H1 (cell line): Measurements from ENCODE around the gene CCDC91. TPM values are rescaled to one million over a fixed set of nuclear protein-coding genes. Genes with fewer than 3 reads are reported as not detected.

Experiments used
- CTCF ChIA-PET: fragments of 300-600 bp; sonication (Branson Sonifier 250); formaldehyde crosslinking; loops from one replicate; lab custom pipeline; 2021; ENCODE audit not compliant: partially characterized antibody; lab: Charles Lee
- POLR2A ChIA-PET: fragments of 300-600 bp; sonication (Branson Sonifier 250); formaldehyde crosslinking; loops from one replicate; lab custom pipeline; 2021; ENCODE audit warnings: inconsistent platforms; ENCODE audit not compliant: partially characterized antibody; lab: Charles Lee
- DNase-seq, 2 experiments: peaks; one replicate each; pipeline versions ENCODE4 v3.0.0 to v3.0.0-alpha.2; 2010 to 2022; ENCODE audit warnings: low spot score in 2 of 2, low read depth in 1 of 2, mixed read lengths in 1 of 2
- FAIRE-seq: peaks from 2 replicates; lab custom pipeline; 2011; peaks lifted over from hg19 to GRCh38; lab: Jason Lieb, UNC
- H2AFZ ChIP-seq: 2 replicates; pipeline ENCODE4 v1.8.1; 2012; ENCODE audit warnings: low read length, inconsistent platforms
- H2AK5ac ChIP-seq: 2 replicates; pipeline ENCODE4 v1.6.1; 2013; ENCODE audit warnings: low read depth, low read length
- H2BK120ac ChIP-seq: replicated peaks from 2 replicates; pipeline ENCODE3; 2013; ENCODE audit warnings: low read depth, low read length, inconsistent platforms
- H2BK12ac ChIP-seq: 2 replicates; pipeline ENCODE4 v1.6.1; 2013; ENCODE audit warnings: low read depth, low read length
- H2BK15ac ChIP-seq: 2 replicates; pipeline ENCODE4 v1.6.1; 2013; ENCODE audit warnings: low read length
- H2BK20ac ChIP-seq: 2 replicates; pipeline ENCODE4 v1.6.1; 2013; ENCODE audit warnings: low read length
- H2BK5ac ChIP-seq: 2 replicates; pipeline ENCODE4 v1.6.1; 2013; ENCODE audit warnings: low read depth, low read length
- H3K14ac ChIP-seq: 2 replicates; pipeline ENCODE4 v1.6.1; 2013; ENCODE audit warnings: inconsistent platforms; ENCODE audit not compliant: insufficient read length
- H3K18ac ChIP-seq: 2 replicates; pipeline ENCODE4 v1.6.1; 2013; ENCODE audit warnings: low read length; ENCODE audit errors: extremely low read depth
- H3K23ac ChIP-seq: 2 replicates; pipeline ENCODE4 v1.6.1; 2013; ENCODE audit warnings: inconsistent platforms; ENCODE audit not compliant: insufficient read length
- H3K23me2 ChIP-seq: 2 replicates; pipeline ENCODE4 v1.6.1; 2013; ENCODE audit warnings: low read depth, low read length
- H3K27ac ChIP-seq: 2 replicates; pipeline ENCODE4 v1.6.1; 2011; ENCODE audit warnings: low read depth, low read length, inconsistent platforms
- H3K27me3 ChIP-seq, 4 experiments: replicated peaks in 1 of 4; 1 replicate in 1 of 4; 2 replicates in 3 of 4; pipeline versions ENCODE4 v1.6.1 to v1.8.1; 2011 to 2013; ENCODE audit warnings: low read length in 3 of 4, mild to moderate bottlenecking in 3 of 4, inconsistent platforms in 2 of 4, mixed read lengths in 2 of 4, moderate library complexity in 1 of 4; ENCODE audit not compliant: control insufficient read depth in 3 of 4, insufficient read depth in 3 of 4; ENCODE audit errors: extremely low read depth in 1 of 4
- H3K36me3 ChIP-seq, 4 experiments: 2 replicates each; pipeline versions ENCODE4 v1.6.1 to v1.8.1; 2011 to 2013; ENCODE audit warnings: mild to moderate bottlenecking in 4 of 4, low read length in 3 of 4, moderate library complexity in 2 of 4, control low read depth in 1 of 4, inconsistent platforms in 1 of 4; ENCODE audit not compliant: insufficient read depth in 4 of 4, control insufficient read depth in 2 of 4
- H3K4ac ChIP-seq: replicated peaks from 2 replicates; pipeline ENCODE3; 2013; ENCODE audit warnings: low read length, low read depth, mixed read lengths, inconsistent platforms; ENCODE audit not compliant: insufficient read length
- H3K4me1 ChIP-seq, 4 experiments: replicated peaks in 1 of 4; 1 replicate in 1 of 4; 2 replicates in 3 of 4; pipeline versions ENCODE4 v1.6.1 to v1.8.1; 2011 to 2013; ENCODE audit warnings: low read length in 3 of 4, inconsistent platforms in 2 of 4, mixed read lengths in 1 of 4; ENCODE audit not compliant: insufficient read depth in 4 of 4, control insufficient read depth in 3 of 4
- H3K4me2 ChIP-seq, 2 experiments: 2 replicates each; pipeline versions ENCODE4 v1.6.1 to v1.8.1; 2011 to 2013; ENCODE audit warnings: low read depth in 2 of 2, low read length in 2 of 2, control low read depth in 1 of 2, inconsistent platforms in 1 of 2, mild to moderate bottlenecking in 1 of 2; ENCODE audit not compliant: insufficient read depth in 1 of 2
- H3K4me3 ChIP-seq, 4 experiments: fragments of 200-600, 300-600 bp in 1 of 4; sonication (generic), shearing (Covaris generic), sonication (Bioruptor Twin) in 1 of 4; 2 replicates each; pipeline versions ENCODE4 v1.5.1 to v1.8.1; 2011 to 2016; ENCODE audit warnings: low read length in 4 of 4, low read depth in 3 of 4, control low read depth in 2 of 4, inconsistent platforms in 2 of 4, mild to moderate bottlenecking in 2 of 4, mixed read lengths in 1 of 4, moderate library complexity in 1 of 4; ENCODE audit not compliant: insufficient read depth in 2 of 4; ENCODE audit errors: extremely low read depth in 1 of 4
- H3K56ac ChIP-seq: replicated peaks from 2 replicates; pipeline ENCODE3; 2013; ENCODE audit warnings: low read depth, mild to moderate bottlenecking, mixed read lengths, low read length, inconsistent platforms; ENCODE audit not compliant: insufficient read length
- H3K79me1 ChIP-seq: 2 replicates; pipeline ENCODE4 v1.6.1; 2013; ENCODE audit warnings: low read depth, low read length, control low read depth
- H3K79me2 ChIP-seq, 2 experiments: 2 replicates each; pipeline versions ENCODE4 v1.6.1 to v1.8.1; 2012 to 2013; ENCODE audit warnings: low read length in 2 of 2, mild to moderate bottlenecking in 2 of 2, inconsistent platforms in 1 of 2; ENCODE audit not compliant: insufficient read depth in 2 of 2, control insufficient read depth in 1 of 2
- H3K9ac ChIP-seq, 4 experiments: replicated peaks in 1 of 4; 1 replicate in 1 of 4; 2 replicates in 3 of 4; pipeline versions ENCODE4 v1.6.1 to v1.8.1; 2011 to 2013; ENCODE audit warnings: low read depth in 3 of 4, low read length in 3 of 4, control low read depth in 2 of 4, mild to moderate bottlenecking in 2 of 4, moderate library complexity in 2 of 4, inconsistent platforms in 1 of 4; ENCODE audit errors: extremely low read depth in 1 of 4
- H3K9me3 ChIP-seq, 2 experiments: 2 replicates each; pipeline versions ENCODE4 v1.6.1 to v1.8.1; 2012 to 2013; ENCODE audit warnings: mild to moderate bottlenecking in 2 of 2, moderate library complexity in 2 of 2, control low read depth in 1 of 2, inconsistent platforms in 1 of 2, low read depth in 1 of 2, low read length in 1 of 2, mixed read lengths in 1 of 2; ENCODE audit not compliant: insufficient read depth in 2 of 2
- H4K20me1 ChIP-seq, 2 experiments: replicated peaks in 1 of 2; 2 replicates each; pipeline versions ENCODE3 to v1.8.1; 2011 to 2013; ENCODE audit warnings: inconsistent platforms in 2 of 2, low read length in 2 of 2, mild to moderate bottlenecking in 1 of 2; ENCODE audit not compliant: insufficient read depth in 2 of 2, control insufficient read depth in 1 of 2
- H4K5ac ChIP-seq: 2 replicates; pipeline ENCODE4 v1.6.1; 2013; ENCODE audit warnings: low read length, low read depth, mixed read lengths, inconsistent platforms; ENCODE audit not compliant: insufficient read length
- H4K8ac ChIP-seq: 2 replicates; pipeline ENCODE4 v1.8.0; 2013; ENCODE audit warnings: mild to moderate bottlenecking, moderate library complexity, low read length, inconsistent platforms; ENCODE audit not compliant: insufficient read depth; ENCODE audit errors: extremely low read depth
- H4K91ac ChIP-seq: replicated peaks from 2 replicates; pipeline ENCODE3; 2013; ENCODE audit warnings: low read length, mixed read lengths, inconsistent platforms; ENCODE audit not compliant: insufficient read length
- EZH2 ChIP-seq: fragments of 200-600 bp; sonication (generic); IDR thresholded peaks from 2 replicates; pipeline ENCODE4 v1.7.1; 2012; ENCODE audit warnings: low read depth, mild to moderate bottlenecking, moderate library complexity, low read length, inconsistent platforms; ENCODE audit not compliant: severe bottlenecking
- SIRT6 ChIP-seq: IDR thresholded peaks from one replicate; pipeline ENCODE4 v1.7.1; 2012; ENCODE audit warnings: low read length, inconsistent platforms
- YY1 ChIP-seq: IDR thresholded peaks from 2 replicates; pipeline ENCODE4 v1.6.1; 2011; ENCODE audit warnings: low read depth, mild to moderate bottlenecking, low read length
- WGBS, 2 experiments: shearing (Covaris generic) in 1 of 2; methylation state at CpG; one replicate each; pipeline versions ENCODE4 v1.1.6 to v1.1.7; 2013 to 2015; ENCODE audit warnings: low lambda C conversion rate in 2 of 2, mixed read lengths in 2 of 2, inconsistent platforms in 1 of 2, low coverage in 1 of 2, missing lambda C conversion rate in 1 of 2; ENCODE audit not compliant: insufficient replicate concordance in 2 of 2, insufficient coverage in 1 of 2, insufficient read length in 1 of 2; ENCODE audit errors: extremely low coverage in 1 of 2, missing lambda C conversion rate in 1 of 2; 5-methylcytosine and 5-hydroxymethylcytosine counted together
- polyA plus RNA-seq, 7 experiments: library from polyadenylated mRNA; depleted of rRNA in 3 of 7; stranded (reverse) in 5 of 7; unstranded in 2 of 7; fragments of >200 nt in 5 of 7; fragments of 200-250 nt in 2 of 7; gene quantifications; 1 replicate in 5 of 7; 2 replicates in 1 of 7; 4 replicates in 1 of 7; pipeline versions ENCODE4 v1.2.1 to v1.2.3, GENCODE V29; 2011 to 2013; ENCODE audit warnings: missing spikeins in 2 of 7, mixed read lengths in 2 of 7
- total RNA-seq: library from RNA; stranded (reverse); fragmentation: NEBNext Ultra II Directional; extraction: Animal tissue kit (Norgen Biotek cat#: 25700); gene quantifications from 2 replicates; pipeline ENCODE4 v1.2.1, GENCODE V29; 2021

The CCDC91 gene
- total and polyA plus RNA-seq, 2 of the 8 experiments (the other 6 are each of a cell fraction or from before 2014, with no cell fraction given): 8.6 to 23.1 TPM

- Histone ChIP-seq H3K23ac (no peak overlapping the region), H2BK20ac (no peak overlapping the region), H4K8ac (no peak overlapping the region), H3K4me3 (no peak overlapping the region), H3K56ac (no peak overlapping the region), H2BK5ac (no peak overlapping the region), H3K36me3 (no peaks in the 10 kb centered on the region), H2BK12ac (no peak overlapping the region), H3K23me2 (no peaks in the 10 kb centered on the region), H3K9me3 (no peaks in the 10 kb centered on the region), H4K20me1 (no peaks in the 10 kb centered on the region), H2BK15ac (no peak overlapping the region), H3K4me2 (no peak overlapping the region), H4K91ac (no peak overlapping the region), H3K18ac (no peak overlapping the region), H3K27ac (no peak overlapping the region), H3K4ac (no peak overlapping the region), H2BK120ac (no peak overlapping the region), H3K79me1 (no peaks in the 10 kb centered on the region), H3K4me1 (no peaks in the 10 kb centered on the region), H3K14ac (no peak overlapping the region), H2AK5ac (no peak overlapping the region), H3K9ac (no peak overlapping the region), H3K27me3 (no peaks in the 10 kb centered on the region), H4K5ac (no peak overlapping the region), H3K79me2 (no peaks in the 10 kb centered on the region), H2AFZ (no peak overlapping the region)
- TF ChIP-seq SIRT6 (no peak), YY1 (no peak), EZH2 (no peak)
- CTCF ChIA-PET: no interaction called here
- POLR2A ChIA-PET: no interaction called here
- WGBS, 2 experiments: 88% methylated on average over 2 of the region's 2 CpGs; no CpG with 5 or more reads in 1 of the 2 experiments
- DNase-seq (no peak), FAIRE-seq (no peak)
Measured at GRCh38 chr12:28167981-28168485, 22.2 kb upstream of the CCDC91 start.
